Fibroblast of lung (primary cell): ENCODE measurements around the gene ADAD2. TPM values are rescaled to one million over a fixed set of nuclear protein-coding genes. Genes with fewer than 3 reads are reported as not detected.

Source experiments
- DNase-seq, 2 donors: peaks; one replicate each; pipeline versions ENCODE4 v3.0.0 to v3.0.0-alpha.2; 2010; ENCODE audit warnings: low read depth in 2 of 2
- H2AFZ ChIP-seq: 2 replicates; pipeline ENCODE4 v1.5.1; 2012; ENCODE audit warnings: low read length, control low read depth, inconsistent platforms
- H3K27ac ChIP-seq: 2 replicates; pipeline ENCODE4 v1.5.1; 2011; ENCODE audit warnings: low read length, control low read depth; ENCODE audit not compliant: insufficient read depth
- H3K27me3 ChIP-seq: 2 replicates; pipeline ENCODE4 v1.5.1; 2011; ENCODE audit warnings: mild to moderate bottlenecking, low read length; ENCODE audit not compliant: control insufficient read depth, insufficient read depth
- H3K36me3 ChIP-seq: 2 replicates; pipeline ENCODE4 v1.5.1; 2011; ENCODE audit warnings: low read length; ENCODE audit not compliant: control insufficient read depth, insufficient read depth
- H3K4me1 ChIP-seq: 2 replicates; pipeline ENCODE4 v1.5.1; 2011; ENCODE audit warnings: low read length; ENCODE audit not compliant: control insufficient read depth, insufficient read depth; ENCODE audit errors: extremely low read depth
- H3K4me2 ChIP-seq: 2 replicates; pipeline ENCODE4 v1.5.1; 2011; ENCODE audit warnings: low read length, control low read depth; ENCODE audit not compliant: insufficient read depth; ENCODE audit errors: extremely low read depth
- H3K4me3 ChIP-seq, 4 experiments: fragments of 200-600 bp in 1 of 4; sonication (generic) in 1 of 4; replicated peaks in 1 of 4; 2 replicates each; pipeline ENCODE4 v1.5.1; 2011 to 2016; ENCODE audit warnings: low read length in 4 of 4, low read depth in 3 of 4, mild to moderate bottlenecking in 3 of 4, control low read depth in 2 of 4, inconsistent platforms in 1 of 4, mixed read lengths in 1 of 4; ENCODE audit not compliant: insufficient read depth in 1 of 4; ENCODE audit errors: control extremely low read depth in 1 of 4
- H3K79me2 ChIP-seq: 2 replicates; pipeline ENCODE4 v1.5.1; 2012; ENCODE audit warnings: mild to moderate bottlenecking, low read length, inconsistent platforms; ENCODE audit not compliant: control insufficient read depth, insufficient read depth
- H3K9ac ChIP-seq: 2 replicates; pipeline ENCODE4 v1.5.1; 2011; ENCODE audit warnings: mild to moderate bottlenecking, low read length, control low read depth; ENCODE audit not compliant: insufficient read depth
- H3K9me3 ChIP-seq: 2 replicates; pipeline ENCODE4 v1.5.1; 2012; ENCODE audit warnings: low read depth, low read length; ENCODE audit not compliant: control insufficient read depth, insufficient read depth
- H4K20me1 ChIP-seq: 2 replicates; pipeline ENCODE4 v1.5.1; 2011; ENCODE audit warnings: low read length; ENCODE audit not compliant: control insufficient read depth, insufficient read depth; ENCODE audit errors: extremely low read depth
- EZH2 ChIP-seq: IDR thresholded peaks from 2 replicates; pipeline ENCODE4 v1.5.1; 2012; ENCODE audit warnings: low read length, control low read depth, mild to moderate bottlenecking; ENCODE audit errors: missing control alignments
- polyA plus RNA-seq, 2 donors: library from polyadenylated mRNA; depleted of rRNA in 1 of 2; stranded (reverse) in 1 of 2; unstranded in 1 of 2; fragments of >200 nt; gene quantifications; 2 replicates each; pipeline ENCODE4 v1.2.1, GENCODE V29; 2011 to 2012; ENCODE audit warnings: missing spikeins in 1 of 2
- total RNA-seq: library from RNA; depleted of rRNA; stranded (reverse); fragments of >200 nt; gene quantifications from 2 replicates; pipeline ENCODE4 v1.2.1, GENCODE V29; 2014
- TF ChIP-seq, protein P1 (sequence below), 2 donors: IDR thresholded peaks in 1 of 2; conservative IDR thresholded peaks in 1 of 2; 1 replicate in 1 of 2; 2 replicates in 1 of 2; pipeline ENCODE4 v1.5.1; 2011 to 2012; ENCODE audit warnings: low read length in 2 of 2, control low read depth in 1 of 2, inconsistent platforms in 1 of 2, low read depth in 1 of 2, mild to moderate bottlenecking in 1 of 2

Gene ADAD2
- total and polyA plus RNA-seq, 2 donors (not counting 1 experiment from before 2014, with no cell fraction given): not detected

DNA sequence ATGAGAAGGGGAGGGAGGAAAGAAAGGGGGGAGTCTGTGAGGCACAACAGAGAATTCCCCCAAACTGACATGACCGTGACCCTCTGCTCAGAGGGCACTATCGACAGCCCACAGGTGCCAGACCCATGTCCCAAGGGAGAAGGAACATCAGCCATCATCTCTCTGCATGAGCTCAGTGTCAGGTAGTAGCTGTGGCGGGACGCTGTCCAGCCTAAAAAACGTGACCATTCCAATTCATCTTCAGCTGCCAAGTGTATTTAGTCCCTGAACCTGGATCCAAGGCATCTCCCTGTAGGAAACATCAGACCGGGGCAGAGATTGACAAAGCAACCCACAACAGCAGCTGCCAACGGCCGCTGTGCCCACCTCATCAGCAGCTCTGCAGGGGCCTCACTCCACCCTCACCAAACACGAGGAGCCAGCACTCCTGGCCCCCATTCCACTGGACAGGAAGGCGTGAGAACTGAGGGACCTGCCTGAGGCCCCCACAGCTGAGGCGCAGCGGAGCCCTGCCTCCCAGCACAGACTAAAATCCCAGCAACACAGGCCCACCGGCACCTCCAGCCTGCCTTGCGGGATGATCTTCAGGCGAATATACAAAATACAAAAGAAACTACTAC is 12.7 kb upstream of the ADAD2 start:
- Histone ChIP-seq H3K9ac (no peak overlapping the region), H4K20me1 (no peaks in the 10 kb centered on the region), H3K36me3 (peaks cover 27% of the 10 kb centered on the region), H3K27ac (no peak overlapping the region), H2AFZ (no peak overlapping the region), H3K4me1 (peaks cover 27% of the 10 kb centered on the region), H3K9me3 (no peaks in the 10 kb centered on the region), H3K4me2 (no peak overlapping the region), H3K79me2 (no peaks in the 10 kb centered on the region), H3K4me3 (no peak overlapping the region), H3K27me3 (no peaks in the 10 kb centered on the region)
- TF ChIP-seq EZH2: no peak
- TF ChIP-seq, protein P1, sequence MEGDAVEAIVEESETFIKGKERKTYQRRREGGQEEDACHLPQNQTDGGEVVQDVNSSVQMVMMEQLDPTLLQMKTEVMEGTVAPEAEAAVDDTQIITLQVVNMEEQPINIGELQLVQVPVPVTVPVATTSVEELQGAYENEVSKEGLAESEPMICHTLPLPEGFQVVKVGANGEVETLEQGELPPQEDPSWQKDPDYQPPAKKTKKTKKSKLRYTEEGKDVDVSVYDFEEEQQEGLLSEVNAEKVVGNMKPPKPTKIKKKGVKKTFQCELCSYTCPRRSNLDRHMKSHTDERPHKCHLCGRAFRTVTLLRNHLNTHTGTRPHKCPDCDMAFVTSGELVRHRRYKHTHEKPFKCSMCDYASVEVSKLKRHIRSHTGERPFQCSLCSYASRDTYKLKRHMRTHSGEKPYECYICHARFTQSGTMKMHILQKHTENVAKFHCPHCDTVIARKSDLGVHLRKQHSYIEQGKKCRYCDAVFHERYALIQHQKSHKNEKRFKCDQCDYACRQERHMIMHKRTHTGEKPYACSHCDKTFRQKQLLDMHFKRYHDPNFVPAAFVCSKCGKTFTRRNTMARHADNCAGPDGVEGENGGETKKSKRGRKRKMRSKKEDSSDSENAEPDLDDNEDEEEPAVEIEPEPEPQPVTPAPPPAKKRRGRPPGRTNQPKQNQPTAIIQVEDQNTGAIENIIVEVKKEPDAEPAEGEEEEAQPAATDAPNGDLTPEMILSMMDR (conservative IDR thresholded peaks at IDR 0.05 in 1 of 2, IDR thresholded peaks at IDR 0.05 in 1 of 2; ENCODE audit: low read depth in 1 of 2, low read length in 2 of 2): no peak
- DNase-seq: no peak

DNA sequence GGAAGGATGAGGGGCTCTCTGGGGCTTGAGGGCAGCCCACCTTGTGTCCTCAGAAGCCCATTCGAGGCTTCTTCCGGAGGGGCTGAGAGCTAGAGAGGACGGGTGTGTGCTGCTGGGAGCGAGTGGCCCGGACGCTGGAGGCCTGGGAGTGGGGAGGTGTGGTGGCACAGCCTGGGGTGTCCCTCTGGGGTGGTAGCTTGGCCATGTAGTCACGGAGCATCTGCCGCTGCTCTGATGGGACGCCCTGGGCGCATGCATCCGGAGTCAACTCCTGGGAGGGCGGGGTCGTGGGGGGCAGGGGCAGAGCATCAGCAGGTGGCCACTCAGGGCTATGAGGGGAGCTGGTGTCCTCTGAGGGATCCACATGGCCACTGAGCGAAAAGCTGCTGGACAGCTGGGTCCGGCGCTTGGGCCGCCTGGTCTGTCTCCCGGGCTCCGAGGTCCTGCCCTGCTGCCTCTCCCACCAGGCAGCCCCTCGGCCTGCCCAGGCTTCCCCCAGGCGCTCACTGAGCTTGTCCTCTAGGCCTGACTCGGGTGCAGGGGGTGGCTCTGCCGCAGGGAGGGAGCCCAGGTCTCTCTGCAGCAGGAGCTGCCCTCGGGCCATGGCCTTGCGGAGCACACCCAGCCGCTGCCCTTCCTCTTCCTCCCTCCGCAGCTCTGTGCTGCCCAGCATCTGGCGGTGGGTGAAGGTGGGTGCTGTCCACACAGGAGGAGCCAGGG is 11.9 kb upstream of the ADAD2 start:
- TF ChIP-seq, protein P1 (conservative IDR thresholded peaks at IDR 0.05 in 1 of 2, IDR thresholded peaks at IDR 0.05 in 1 of 2; ENCODE audit: low read depth in 1 of 2, low read length in 2 of 2): no peak
- TF ChIP-seq EZH2: no peak
- no peak for DNase-seq

DNA sequence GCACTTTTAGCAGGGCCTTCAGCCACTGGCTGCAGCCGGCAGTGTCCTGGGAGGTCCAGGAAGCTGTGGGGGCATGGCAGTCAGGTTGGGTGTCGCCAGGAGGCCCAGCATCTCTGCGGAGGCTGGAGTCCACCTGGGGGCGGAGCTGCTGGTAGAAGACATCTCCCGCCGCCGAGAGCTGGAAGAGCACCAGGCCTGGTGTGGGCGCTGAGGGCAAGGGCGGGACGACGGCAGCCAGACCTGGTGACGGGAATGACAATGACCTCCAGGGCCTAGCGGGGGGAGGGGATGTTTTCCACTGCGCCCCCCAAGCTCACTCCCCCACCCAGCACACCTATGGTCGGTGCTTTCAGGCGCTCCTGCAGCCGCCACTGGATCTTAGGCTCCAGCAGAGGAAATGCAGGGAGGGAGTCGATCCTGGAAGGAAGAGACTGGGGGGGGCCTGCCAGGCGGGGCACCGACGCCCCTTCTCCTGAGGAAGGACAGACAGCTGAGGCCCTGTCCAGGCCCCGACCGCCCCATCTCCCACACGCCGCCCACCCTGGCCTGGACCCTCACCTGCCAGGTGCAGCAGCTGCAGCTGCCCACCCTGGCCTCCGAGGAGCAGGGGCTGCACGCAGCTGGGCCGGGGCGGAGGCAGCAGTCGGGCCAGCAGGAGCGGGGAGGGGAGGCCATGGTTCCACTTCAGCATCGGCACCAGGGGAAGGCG is 11.2 kb upstream of the ADAD2 start:
- no peaks in the 10 kb centered on the region for H3K9me3 ChIP-seq
- no peak overlapping the region for H3K27ac ChIP-seq
- no peak overlapping the region for H3K4me2 ChIP-seq
- H3K27me3 ChIP-seq: no peaks in the 10 kb centered on the region
- DNase-seq: no peak
- peaks cover 6% of the 10 kb centered on the region for H3K79me2 ChIP-seq
- peaks cover 27% of the 10 kb centered on the region for H3K4me1 ChIP-seq
- no peaks in the 10 kb centered on the region for H4K20me1 ChIP-seq
- peaks cover 31% of the 10 kb centered on the region for H3K36me3 ChIP-seq
- H3K9ac ChIP-seq: no peak overlapping the region
- TF ChIP-seq EZH2: no peak
- TF ChIP-seq, protein P1 (conservative IDR thresholded peaks at IDR 0.05 in 1 of 2, IDR thresholded peaks at IDR 0.05 in 1 of 2; ENCODE audit: low read depth in 1 of 2, low read length in 2 of 2): no peak
- no peak overlapping the region for H2AFZ ChIP-seq
- H3K4me3 ChIP-seq: no peak overlapping the region

More for the DNA sequence above, 11.9 kb upstream of the ADAD2 start:
- H2AFZ ChIP-seq: no peak overlapping the region
- no peak overlapping the region for H3K27ac ChIP-seq
- no peak overlapping the region for H3K4me2 ChIP-seq
- peaks cover 27% of the 10 kb centered on the region for H3K4me1 ChIP-seq
- no peaks in the 10 kb centered on the region for H3K79me2 ChIP-seq
- H3K27me3 ChIP-seq: no peaks in the 10 kb centered on the region
- no peaks in the 10 kb centered on the region for H4K20me1 ChIP-seq
- H3K9ac ChIP-seq: no peak overlapping the region
- H3K9me3 ChIP-seq: no peaks in the 10 kb centered on the region
- peaks cover 29% of the 10 kb centered on the region for H3K36me3 ChIP-seq
- no peak overlapping the region for H3K4me3 ChIP-seq
